Cardiac muscle cell (in vitro differentiated cells and primary cell): ENCODE measurements around the gene HSD3B1. TPM values are rescaled to one million over a fixed set of nuclear protein-coding genes. Genes with fewer than 3 reads are reported as not detected.

Experiments used
- DNase-seq, 2 donors: peaks; one replicate each; pipeline versions ENCODE4 v3.0.0 to v3.0.0-alpha.2; 2010 to 2017; ENCODE audit warnings: low read depth in 1 of 2, low spot score in 1 of 2
- H3K27ac ChIP-seq: fragments of 200-600 bp; sonication (generic); 2 replicates; pipeline ENCODE4 v1.5.1; 2016
- H3K27me3 ChIP-seq: fragments of 200-600 bp; sonication (generic); 2 replicates; pipeline ENCODE4 v1.6.0; 2016; ENCODE audit warnings: control low read depth
- H3K36me3 ChIP-seq: fragments of 200-600 bp; sonication (generic); 2 replicates; pipeline ENCODE4 v1.5.1; 2016; ENCODE audit warnings: control low read depth
- H3K4me1 ChIP-seq: fragments of 200-600 bp; sonication (generic); 2 replicates; pipeline ENCODE4 v1.8.1; 2017; ENCODE audit warnings: low read depth, mild to moderate bottlenecking, mixed run types
- H3K4me3 ChIP-seq: fragments of 200-600 bp; sonication (generic); 2 replicates; pipeline ENCODE4 v1.5.1; 2016; ENCODE audit warnings: mild to moderate bottlenecking
- H3K9me3 ChIP-seq: fragments of 200-600 bp; sonication (generic); 2 replicates; pipeline ENCODE4 v1.5.1; 2017; ENCODE audit warnings: low read depth, mild to moderate bottlenecking, control low read depth
- CTCF ChIP-seq: IDR thresholded peaks from 2 replicates; pipeline ENCODE4 v1.5.1; 2012; ENCODE audit warnings: low read depth, mild to moderate bottlenecking, low read length
- polyA plus RNA-seq: library from polyadenylated mRNA; unstranded; fragments of >200 nt; fragmentation: Nextera tagmentation; extraction: Ambion mirVana; gene quantifications from 2 replicates; pipeline ENCODE4 v1.2.1, GENCODE V29; 2016
- total RNA-seq: library from RNA; depleted of rRNA; stranded (reverse); fragments of >200 nt; gene quantifications from 2 replicates; pipeline ENCODE4 v1.2.3, GENCODE V29; 2016

Gene HSD3B1
- total and polyA plus RNA-seq, 2 experiments from 2014 or later, result 0.07 to 0.27 TPM

GRCh38 chr1:119467857-119468668 is 38.9 kb upstream of the HSD3B1 start:
- Histone ChIP-seq H3K4me3 (no peak overlapping the region), H3K9me3 (no peaks in the 10 kb centered on the region), H3K27ac (no peak overlapping the region), H3K27me3 (no peaks in the 10 kb centered on the region), H3K36me3 (no peaks in the 10 kb centered on the region), H3K4me1 (no peaks in the 10 kb centered on the region)
- DNase-seq, result no peak
- no peak for TF ChIP-seq CTCF

- Histone ChIP-seq H3K27ac (no peak overlapping the region), H3K9me3 (no peaks in the 10 kb centered on the region), H3K36me3 (no peaks in the 10 kb centered on the region), H3K4me3 (no peak overlapping the region), H3K27me3 (no peaks in the 10 kb centered on the region), H3K4me1 (no peaks in the 10 kb centered on the region)
- no peak for DNase-seq
- TF ChIP-seq CTCF, result no peak
Measured at GRCh38 chr1:119469741-119470140, 37.3 kb upstream of the HSD3B1 start.

GRCh38 chr1:119470377-119470776 is 36.6 kb upstream of the HSD3B1 start:
- DNase-seq, result no peak
- H3K36me3 ChIP-seq, result no peaks in the 10 kb centered on the region
- H3K27ac ChIP-seq, result no peak overlapping the region
- no peak overlapping the region for H3K4me3 ChIP-seq
- TF ChIP-seq CTCF, result no peak
- no peaks in the 10 kb centered on the region for H3K27me3 ChIP-seq
- H3K4me1 ChIP-seq, result no peaks in the 10 kb centered on the region
- no peaks in the 10 kb centered on the region for H3K9me3 ChIP-seq

- no peaks in the 10 kb centered on the region for H3K9me3 ChIP-seq
- no peaks in the 10 kb centered on the region for H3K36me3 ChIP-seq
- H3K4me1 ChIP-seq, result no peaks in the 10 kb centered on the region
- no peak for DNase-seq
- H3K27me3 ChIP-seq, result no peaks in the 10 kb centered on the region
- TF ChIP-seq CTCF, result no peak
- no peak overlapping the region for H3K27ac ChIP-seq
- no peak overlapping the region for H3K4me3 ChIP-seq
Measured at GRCh38 chr1:119470958-119471357, 36.1 kb upstream of the HSD3B1 start.

- H3K9me3 ChIP-seq, result no peaks in the 10 kb centered on the region
- TF ChIP-seq CTCF, result no peak
- no peaks in the 10 kb centered on the region for H3K36me3 ChIP-seq
- no peak for DNase-seq
- no peaks in the 10 kb centered on the region for H3K27me3 ChIP-seq
- no peak overlapping the region for H3K27ac ChIP-seq
- H3K4me1 ChIP-seq, result no peaks in the 10 kb centered on the region
- no peak overlapping the region for H3K4me3 ChIP-seq
Measured at GRCh38 chr1:119471566-119471965, 35.4 kb upstream of the HSD3B1 start.
